Measurements from ENCODE around the gene IGF2BP2.

DNA sequence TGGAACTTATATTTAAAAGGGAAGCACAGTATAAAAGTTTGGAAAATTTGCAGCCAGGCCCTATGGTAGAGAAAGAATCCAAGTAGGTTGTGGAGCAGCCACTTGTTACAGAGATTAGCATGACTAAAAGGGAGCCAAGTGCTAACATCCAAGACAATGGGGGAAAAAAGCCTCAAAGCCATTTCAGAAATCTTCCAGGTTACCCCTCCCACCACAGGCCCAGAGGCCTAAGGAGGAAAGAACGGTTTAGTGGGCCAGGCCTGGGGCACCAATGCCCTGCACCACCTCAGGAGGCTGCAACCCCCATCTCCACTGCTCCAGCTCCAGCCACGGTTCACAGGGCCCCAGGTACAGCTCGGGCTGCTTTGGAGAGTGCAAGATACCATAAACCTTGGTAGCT is 69.9 kb downstream of the IGF2BP2 start:
- TF ChIP-seq, protein P1, sequence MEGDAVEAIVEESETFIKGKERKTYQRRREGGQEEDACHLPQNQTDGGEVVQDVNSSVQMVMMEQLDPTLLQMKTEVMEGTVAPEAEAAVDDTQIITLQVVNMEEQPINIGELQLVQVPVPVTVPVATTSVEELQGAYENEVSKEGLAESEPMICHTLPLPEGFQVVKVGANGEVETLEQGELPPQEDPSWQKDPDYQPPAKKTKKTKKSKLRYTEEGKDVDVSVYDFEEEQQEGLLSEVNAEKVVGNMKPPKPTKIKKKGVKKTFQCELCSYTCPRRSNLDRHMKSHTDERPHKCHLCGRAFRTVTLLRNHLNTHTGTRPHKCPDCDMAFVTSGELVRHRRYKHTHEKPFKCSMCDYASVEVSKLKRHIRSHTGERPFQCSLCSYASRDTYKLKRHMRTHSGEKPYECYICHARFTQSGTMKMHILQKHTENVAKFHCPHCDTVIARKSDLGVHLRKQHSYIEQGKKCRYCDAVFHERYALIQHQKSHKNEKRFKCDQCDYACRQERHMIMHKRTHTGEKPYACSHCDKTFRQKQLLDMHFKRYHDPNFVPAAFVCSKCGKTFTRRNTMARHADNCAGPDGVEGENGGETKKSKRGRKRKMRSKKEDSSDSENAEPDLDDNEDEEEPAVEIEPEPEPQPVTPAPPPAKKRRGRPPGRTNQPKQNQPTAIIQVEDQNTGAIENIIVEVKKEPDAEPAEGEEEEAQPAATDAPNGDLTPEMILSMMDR (IDR thresholded peaks at IDR 0.05) = no peak
- no peak for TF ChIP-seq POLR2AphosphoS5 (IDR thresholded peaks at IDR 0.05; ENCODE audit: insufficient read depth in 1 of 2, low read depth in 1 of 2)
